H1 (cell line): Measurements from ENCODE around the gene ANKS1B.

ENCODE experiments used
- CREB1 ChIP-seq: IDR thresholded peaks from 2 replicates; pipeline ENCODE4 v1.6.1; 2012; ENCODE audit warnings: inconsistent platforms
- EZH2 ChIP-seq: fragments of 200-600 bp; sonication (generic); IDR thresholded peaks from 2 replicates; pipeline ENCODE4 v1.7.1; 2012; ENCODE audit warnings: low read depth, mild to moderate bottlenecking, moderate library complexity, low read length, inconsistent platforms; ENCODE audit not compliant: severe bottlenecking
- GABPA ChIP-seq: IDR thresholded peaks from 2 replicates; pipeline ENCODE4 v1.6.1; 2011; ENCODE audit warnings: mild to moderate bottlenecking, low read length, moderate library complexity, borderline replicate concordance; ENCODE audit not compliant: insufficient read depth
- MAFK ChIP-seq: IDR thresholded peaks from 2 replicates; pipeline ENCODE4 v1.6.1; 2012; ENCODE audit warnings: low read depth, mild to moderate bottlenecking, improper control_type of control experiment, low read length
- NANOG ChIP-seq: IDR thresholded peaks from 2 replicates; pipeline ENCODE4 v1.6.1; 2011; ENCODE audit warnings: low read length, low read depth, mild to moderate bottlenecking, inconsistent platforms; ENCODE audit not compliant: insufficient read depth, poor library complexity, severe bottlenecking
- POLR2A ChIP-seq, 2 experiments: IDR thresholded peaks; 1 replicate in 1 of 2; 2 replicates in 1 of 2; pipeline ENCODE4 v1.6.1; 2011; ENCODE audit warnings: low read depth in 2 of 2, low read length in 2 of 2, mild to moderate bottlenecking in 2 of 2; ENCODE audit errors: control extremely low read depth in 1 of 2
- SP4 ChIP-seq: IDR thresholded peaks from 2 replicates; pipeline ENCODE4 v1.6.1; 2012; ENCODE audit warnings: low read length, inconsistent platforms
- TBP ChIP-seq: IDR thresholded peaks from 2 replicates; pipeline ENCODE4 v1.6.1; 2011; ENCODE audit warnings: low read depth, low read length, improper control_type of control experiment
- TF ChIP-seq, protein P1 (sequence below): IDR thresholded peaks from 2 replicates; pipeline ENCODE4 v1.6.1; 2012; ENCODE audit warnings: inconsistent platforms
- TF ChIP-seq, protein P2 (sequence below), 3 experiments: IDR thresholded peaks; 1 replicate in 2 of 3; 2 replicates in 1 of 3; pipeline versions ENCODE4 v1.5.1 to v1.6.1; 2011; ENCODE audit warnings: low read length in 3 of 3, mild to moderate bottlenecking in 3 of 3, inconsistent platforms in 2 of 3, low read depth in 1 of 3, moderate library complexity in 1 of 3; ENCODE audit not compliant: insufficient read depth in 1 of 3; ENCODE audit errors: control extremely low read depth in 1 of 3

DNA sequence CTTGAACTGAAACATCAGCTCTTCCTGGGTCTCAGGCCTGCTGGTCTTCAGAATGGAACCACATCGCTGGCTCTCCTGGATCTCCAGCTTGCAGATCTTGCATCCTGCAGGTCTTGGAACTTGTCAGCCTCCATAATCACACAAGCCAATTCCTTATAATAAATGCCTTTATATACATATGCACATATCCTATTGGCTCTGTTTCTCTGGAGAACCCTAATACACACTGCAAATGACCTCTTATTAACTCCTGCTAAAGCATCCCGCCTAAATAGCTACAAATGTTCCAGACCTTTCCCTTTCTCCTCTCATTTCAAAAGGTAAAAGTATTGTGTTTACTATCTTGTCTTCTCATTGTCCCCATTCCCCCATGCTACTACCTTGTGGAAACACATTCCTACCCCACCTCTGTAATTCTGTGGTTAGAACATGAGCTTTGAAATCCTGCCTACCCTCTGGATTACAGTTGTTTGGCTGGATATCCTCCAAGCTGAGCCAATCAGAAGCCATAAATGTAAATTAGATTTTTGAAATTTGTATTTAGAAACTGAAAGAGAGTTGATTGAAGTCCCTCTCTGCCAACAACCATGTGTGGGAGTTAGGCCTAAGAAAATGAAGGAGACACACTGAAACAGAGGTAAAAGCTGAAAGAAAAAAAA, 58.1 kb downstream of the ANKS1B start:
- no peak for TF ChIP-seq NANOG
- TF ChIP-seq, protein P1, sequence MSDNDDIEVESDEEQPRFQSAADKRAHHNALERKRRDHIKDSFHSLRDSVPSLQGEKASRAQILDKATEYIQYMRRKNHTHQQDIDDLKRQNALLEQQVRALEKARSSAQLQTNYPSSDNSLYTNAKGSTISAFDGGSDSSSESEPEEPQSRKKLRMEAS, result no peak
- TF ChIP-seq CREB1, result no peak
- TF ChIP-seq, protein P2, sequence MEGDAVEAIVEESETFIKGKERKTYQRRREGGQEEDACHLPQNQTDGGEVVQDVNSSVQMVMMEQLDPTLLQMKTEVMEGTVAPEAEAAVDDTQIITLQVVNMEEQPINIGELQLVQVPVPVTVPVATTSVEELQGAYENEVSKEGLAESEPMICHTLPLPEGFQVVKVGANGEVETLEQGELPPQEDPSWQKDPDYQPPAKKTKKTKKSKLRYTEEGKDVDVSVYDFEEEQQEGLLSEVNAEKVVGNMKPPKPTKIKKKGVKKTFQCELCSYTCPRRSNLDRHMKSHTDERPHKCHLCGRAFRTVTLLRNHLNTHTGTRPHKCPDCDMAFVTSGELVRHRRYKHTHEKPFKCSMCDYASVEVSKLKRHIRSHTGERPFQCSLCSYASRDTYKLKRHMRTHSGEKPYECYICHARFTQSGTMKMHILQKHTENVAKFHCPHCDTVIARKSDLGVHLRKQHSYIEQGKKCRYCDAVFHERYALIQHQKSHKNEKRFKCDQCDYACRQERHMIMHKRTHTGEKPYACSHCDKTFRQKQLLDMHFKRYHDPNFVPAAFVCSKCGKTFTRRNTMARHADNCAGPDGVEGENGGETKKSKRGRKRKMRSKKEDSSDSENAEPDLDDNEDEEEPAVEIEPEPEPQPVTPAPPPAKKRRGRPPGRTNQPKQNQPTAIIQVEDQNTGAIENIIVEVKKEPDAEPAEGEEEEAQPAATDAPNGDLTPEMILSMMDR (IDR thresholded peaks at IDR 0.05; ENCODE audit: control extremely low read depth in 1 of 3, insufficient read depth in 1 of 3, low read depth in 1 of 3, low read length in 3 of 3), result no peak
- no peak for TF ChIP-seq MAFK
- no peak for TF ChIP-seq GABPA
- no peak for TF ChIP-seq POLR2A (IDR thresholded peaks at IDR 0.05; ENCODE audit: control extremely low read depth in 1 of 2, low read depth in 2 of 2, low read length in 2 of 2)
- TF ChIP-seq EZH2, result no peak
- no peak for TF ChIP-seq TBP
- TF ChIP-seq SP4, result no peak
